Stimulated activated naive B cell treated with anti-CD40 and anti-IgM and Interleukin-4, amounts not matched to agents 10 μg/mL and 1 μg/mL and 100 μg/mL, for 72 hours (primary cell): Measurements from ENCODE around the gene CACNA2D3.

ENCODE experiments used
- ATAC-seq, 2 donors: fragments of 150-1000 bp; cut with Tn5 transposase; replicated peaks; 2 replicates each; pipeline ENCODE4 v1.10.0; 2021; ENCODE audit warnings: moderate library complexity in 1 of 2
- DNase-seq: peaks from one replicate; pipeline ENCODE4 v3.0.0; 2021
- H3K27ac Mint-ChIP-seq: one replicate; pipeline ENCODE4 v1.8.0; 2022; ENCODE audit warnings: mild to moderate bottlenecking, mixed read lengths
- H3K27me3 Mint-ChIP-seq, 2 donors: one replicate each; pipeline ENCODE4 v1.8.0; 2022; ENCODE audit warnings: mixed read lengths in 2 of 2
- H3K36me3 Mint-ChIP-seq, 2 donors: one replicate each; pipeline ENCODE4 v1.8.0; 2022; ENCODE audit warnings: mixed read lengths in 2 of 2, mild to moderate bottlenecking in 1 of 2
- H3K4me1 Mint-ChIP-seq, 2 donors: one replicate each; pipeline ENCODE4 v1.8.0; 2022; ENCODE audit warnings: mixed read lengths in 2 of 2, mild to moderate bottlenecking in 1 of 2
- H3K4me3 Mint-ChIP-seq, 2 donors: one replicate each; pipeline ENCODE4 v1.8.0; 2022; ENCODE audit warnings: mild to moderate bottlenecking in 2 of 2, mixed read lengths in 2 of 2, moderate library complexity in 1 of 2
- H3K9me3 Mint-ChIP-seq, 2 donors: one replicate each; pipeline ENCODE4 v1.8.0; 2022; ENCODE audit warnings: mixed read lengths in 2 of 2, mild to moderate bottlenecking in 1 of 2

The CACNA2D3 gene

DNA sequence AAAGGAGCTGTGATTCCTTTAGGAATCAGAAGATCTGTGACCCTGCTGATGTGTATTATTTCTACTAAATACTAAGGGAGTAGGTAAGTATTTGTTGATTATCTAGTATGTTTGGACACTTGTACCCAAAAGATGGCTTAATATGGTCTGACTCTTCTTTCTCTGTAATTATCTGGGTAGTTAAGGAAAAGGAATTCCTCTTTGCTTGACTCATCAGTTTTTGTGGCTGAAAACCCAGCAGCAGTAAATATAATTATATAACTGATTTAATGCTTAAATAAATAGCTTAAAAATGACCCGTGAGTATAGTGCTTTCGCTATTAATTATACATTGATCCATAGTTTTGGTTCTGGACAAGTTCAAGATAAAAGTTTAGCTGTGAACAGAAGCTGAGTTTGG is 649.7 kb downstream of the CACNA2D3 start:
- H3K4me1 Mint-ChIP-seq: no peaks in the 10 kb centered on the region
- H3K27me3 Mint-ChIP-seq: no peaks in the 10 kb centered on the region
- no peak overlapping the region for H3K27ac Mint-ChIP-seq
- no peaks in the 10 kb centered on the region for H3K36me3 Mint-ChIP-seq
- DNase-seq: no peak
- no peak overlapping the region for H3K4me3 Mint-ChIP-seq
- no peaks in the 10 kb centered on the region for H3K9me3 Mint-ChIP-seq
- ATAC-seq: no peak

DNA sequence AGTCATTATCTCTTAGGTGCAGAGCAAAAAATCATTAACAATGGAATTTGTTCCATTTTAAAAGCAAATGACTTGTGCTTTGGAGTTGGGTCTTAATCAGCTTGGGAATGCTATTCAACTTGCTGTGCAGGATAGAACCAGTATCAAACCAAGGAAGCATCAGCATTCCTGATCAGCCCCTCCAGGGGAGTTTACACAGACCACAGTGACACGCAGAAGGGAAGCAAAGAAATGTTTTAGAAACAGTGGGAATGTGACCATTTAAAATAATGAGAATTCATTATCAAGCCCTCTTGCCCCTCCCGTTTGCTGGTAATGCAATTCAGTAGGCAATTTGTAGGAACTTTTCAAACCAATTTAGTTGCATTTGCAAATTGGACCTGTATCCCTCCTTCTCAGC is 650.4 kb downstream of the CACNA2D3 start:
- DNase-seq (no peak), ATAC-seq (no peak)
- Mint-ChIP-seq H3K4me1 (no peaks in the 10 kb centered on the region), H3K36me3 (no peaks in the 10 kb centered on the region), H3K27me3 (no peaks in the 10 kb centered on the region), H3K4me3 (no peak overlapping the region), H3K9me3 (no peaks in the 10 kb centered on the region), H3K27ac (no peak overlapping the region)

DNA sequence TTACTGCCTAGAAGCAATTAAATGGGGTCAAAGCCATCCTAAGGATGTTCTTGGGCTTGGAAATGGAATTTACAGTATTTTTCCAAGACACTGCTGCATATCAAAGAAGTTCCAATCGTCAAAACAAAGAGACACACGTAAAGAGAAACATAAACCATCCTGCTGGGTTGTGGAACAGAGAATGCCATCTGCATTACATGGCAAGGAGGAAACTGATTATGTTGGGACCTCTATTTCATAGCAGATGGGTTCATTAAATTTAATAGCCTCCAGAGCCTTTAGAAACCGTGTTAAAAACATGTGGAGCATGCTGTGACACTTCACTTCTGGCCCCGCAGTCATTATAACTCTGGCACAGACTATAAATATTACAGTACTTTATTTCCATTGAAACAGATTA is 650.9 kb downstream of the CACNA2D3 start:
- no peak for DNase-seq
- Mint-ChIP-seq H3K36me3 (no peaks in the 10 kb centered on the region), H3K4me1 (no peaks in the 10 kb centered on the region), H3K9me3 (no peaks in the 10 kb centered on the region), H3K27me3 (no peaks in the 10 kb centered on the region), H3K27ac (no peak overlapping the region), H3K4me3 (no peak overlapping the region)
- ATAC-seq: no peak

DNA sequence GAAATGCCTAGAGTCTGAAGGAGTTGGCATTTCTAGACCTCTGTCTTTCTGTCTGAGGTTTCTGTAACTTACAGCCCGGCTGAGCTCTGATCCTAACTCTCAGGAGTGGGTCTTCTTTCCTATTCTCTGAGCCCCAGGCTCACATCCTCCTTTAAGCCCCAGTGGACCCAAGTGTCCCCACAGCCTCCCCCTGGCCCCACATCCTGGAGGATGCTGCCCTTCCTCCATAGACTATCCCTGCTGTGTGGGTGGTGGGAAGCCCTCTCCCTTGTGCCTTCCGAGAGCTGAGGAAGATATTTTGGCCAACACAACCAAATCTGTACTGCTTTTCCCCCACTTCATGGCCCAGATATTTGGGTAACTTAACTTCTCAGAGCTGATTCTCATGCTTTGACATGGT is 654.2 kb downstream of the CACNA2D3 start:
- no peaks in the 10 kb centered on the region for H3K9me3 Mint-ChIP-seq
- no peak overlapping the region for H3K4me3 Mint-ChIP-seq
- no peak overlapping the region for H3K27ac Mint-ChIP-seq
- no peaks in the 10 kb centered on the region for H3K27me3 Mint-ChIP-seq
- no peaks in the 10 kb centered on the region for H3K36me3 Mint-ChIP-seq
- H3K4me1 Mint-ChIP-seq: no peaks in the 10 kb centered on the region
- ATAC-seq (no peak), DNase-seq (no peak)

DNA sequence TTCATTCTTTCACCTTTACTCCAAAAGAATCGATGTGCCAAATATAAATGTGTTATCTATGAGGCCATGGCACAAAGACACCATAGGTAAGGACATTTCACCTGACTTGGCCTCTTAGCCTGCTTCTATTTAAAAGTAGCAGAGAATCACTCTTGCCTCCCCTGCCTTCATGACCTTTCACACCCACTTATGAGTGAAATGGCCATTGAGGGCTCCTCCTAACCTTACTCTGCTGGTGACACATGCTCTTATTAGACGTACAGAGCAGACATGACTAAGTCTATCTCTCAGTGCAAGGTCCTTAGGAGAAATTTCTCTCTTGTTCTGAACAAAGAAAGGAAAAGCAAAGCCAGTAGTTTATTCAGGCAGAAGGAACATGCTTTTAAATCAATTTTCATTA is 654.8 kb downstream of the CACNA2D3 start:
- Mint-ChIP-seq H3K27ac (no peak overlapping the region), H3K27me3 (no peaks in the 10 kb centered on the region), H3K36me3 (no peaks in the 10 kb centered on the region), H3K9me3 (no peaks in the 10 kb centered on the region), H3K4me3 (no peak overlapping the region), H3K4me1 (no peaks in the 10 kb centered on the region)
- no peak for DNase-seq
- ATAC-seq: no peak

DNA sequence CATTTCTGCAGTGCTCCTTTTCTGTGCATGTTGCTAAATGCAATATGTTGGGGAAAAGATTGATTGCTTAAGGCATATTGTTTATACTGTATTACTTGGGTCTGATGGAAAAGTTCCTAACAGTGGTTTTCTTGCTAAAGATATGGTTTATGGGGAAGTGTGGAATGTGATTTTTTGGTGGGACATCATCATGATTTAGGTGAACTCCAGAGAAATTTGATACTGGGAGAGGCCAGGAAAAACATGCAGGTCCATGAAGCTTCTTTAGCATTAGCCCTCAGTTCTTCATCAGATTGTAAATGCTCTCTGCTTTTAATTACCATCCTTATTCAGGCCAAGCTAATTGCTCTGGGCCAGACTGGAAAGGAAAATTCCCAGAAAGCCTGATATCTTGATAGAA is 658.0 kb downstream of the CACNA2D3 start:
- H3K9me3 Mint-ChIP-seq: no peaks in the 10 kb centered on the region
- no peaks in the 10 kb centered on the region for H3K4me1 Mint-ChIP-seq
- DNase-seq (no peak), ATAC-seq (no peak)
- no peaks in the 10 kb centered on the region for H3K36me3 Mint-ChIP-seq
- no peaks in the 10 kb centered on the region for H3K27me3 Mint-ChIP-seq
- H3K27ac Mint-ChIP-seq: no peak overlapping the region
- no peak overlapping the region for H3K4me3 Mint-ChIP-seq

DNA sequence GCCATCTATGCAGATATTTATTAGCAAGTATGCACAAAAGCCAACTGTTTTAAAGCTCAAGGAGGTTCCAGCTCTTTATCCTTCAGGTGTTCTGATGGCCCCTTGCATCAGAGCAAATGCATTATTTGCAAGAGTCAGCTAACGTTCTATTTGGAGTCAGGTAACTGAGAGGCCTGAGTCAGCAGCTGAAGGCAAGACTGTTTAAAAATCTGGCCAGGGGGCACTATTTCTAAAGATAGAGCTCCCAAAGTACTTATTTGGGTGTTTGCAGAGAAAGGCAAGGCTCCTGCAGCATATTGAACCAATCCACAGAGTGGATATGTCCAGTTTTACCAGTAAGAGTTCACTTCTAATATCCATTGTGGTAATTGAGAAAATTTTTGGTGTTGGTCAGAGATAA is 659.4 kb downstream of the CACNA2D3 start:
- Mint-ChIP-seq H3K4me1 (no peaks in the 10 kb centered on the region), H3K9me3 (no peaks in the 10 kb centered on the region), H3K4me3 (no peak overlapping the region), H3K36me3 (no peaks in the 10 kb centered on the region), H3K27ac (no peak overlapping the region), H3K27me3 (no peaks in the 10 kb centered on the region)
- ATAC-seq (no peak), DNase-seq (no peak)

DNA sequence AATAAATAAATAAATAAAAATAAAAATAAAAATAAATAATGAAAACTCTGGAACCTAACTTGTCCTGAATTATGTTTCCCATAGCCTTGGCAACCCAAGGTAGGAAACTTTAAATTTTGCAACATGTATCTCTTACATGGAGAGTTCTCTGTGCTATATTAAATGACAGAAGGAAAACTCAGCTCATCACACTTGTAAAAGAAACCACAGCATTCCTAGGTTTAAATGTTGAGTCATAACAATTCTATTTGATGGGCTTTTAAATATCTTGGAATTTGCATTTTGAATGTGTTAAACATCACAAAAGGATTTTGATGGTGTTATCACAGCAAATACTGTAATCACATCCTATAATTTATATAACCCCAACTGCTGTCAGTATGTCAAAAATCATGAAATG is 661.3 kb downstream of the CACNA2D3 start:
- peaks cover 0 to 3% of the 10 kb centered on the region in 2 donors for H3K9me3 Mint-ChIP-seq
- no peaks in the 10 kb centered on the region for H3K4me1 Mint-ChIP-seq
- no peak overlapping the region for H3K27ac Mint-ChIP-seq
- no peak overlapping the region for H3K4me3 Mint-ChIP-seq
- H3K36me3 Mint-ChIP-seq: no peaks in the 10 kb centered on the region
- no peaks in the 10 kb centered on the region for H3K27me3 Mint-ChIP-seq
- DNase-seq: no peak
- no peak for ATAC-seq

DNA sequence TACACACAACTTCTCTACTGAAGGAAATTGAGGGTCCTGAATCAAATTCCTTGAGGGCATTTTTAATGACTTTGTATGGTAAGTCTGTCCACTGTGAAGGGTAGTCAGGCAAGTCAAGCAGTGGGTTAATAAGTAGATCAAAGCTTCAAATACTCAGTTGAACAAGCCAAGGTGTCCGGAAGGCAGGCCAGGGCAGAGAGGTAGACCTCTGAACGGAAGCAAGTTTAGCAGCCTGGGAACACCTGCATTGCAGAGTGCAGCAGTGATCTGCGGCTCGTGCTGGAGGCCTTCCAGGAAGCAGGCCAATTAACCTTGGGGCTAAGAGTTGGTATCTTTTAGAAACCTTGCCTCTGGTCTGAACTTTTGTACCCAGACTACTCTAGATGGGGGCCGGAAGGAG is 661.7 kb downstream of the CACNA2D3 start:
- Mint-ChIP-seq H3K36me3 (no peaks in the 10 kb centered on the region), H3K9me3 (peaks cover 0 to 3% of the 10 kb centered on the region in 2 donors), H3K4me1 (no peaks in the 10 kb centered on the region), H3K27me3 (no peaks in the 10 kb centered on the region), H3K4me3 (no peak overlapping the region), H3K27ac (no peak overlapping the region)
- DNase-seq: no peak
- no peak for ATAC-seq

DNA sequence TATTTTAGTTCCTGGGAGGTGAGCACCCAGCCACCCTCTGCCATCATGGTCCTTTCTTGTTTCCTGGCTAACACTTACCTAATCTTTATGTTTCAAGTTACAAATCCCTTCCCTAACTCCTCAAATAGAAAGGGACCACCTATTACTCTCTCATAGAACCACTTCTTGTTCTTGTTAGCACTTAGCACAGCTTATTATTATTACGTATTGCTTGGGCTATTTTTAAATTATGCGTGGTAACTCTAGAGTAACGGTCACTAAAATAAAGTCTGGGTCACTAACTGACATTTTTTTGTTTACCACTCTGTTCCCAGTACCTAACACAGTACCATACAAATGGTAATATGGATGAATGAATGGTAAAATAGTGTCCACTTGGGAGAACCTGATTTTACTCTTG is 663.6 kb downstream of the CACNA2D3 start:
- Mint-ChIP-seq H3K9me3 (peaks cover 0 to 3% of the 10 kb centered on the region in 2 donors), H3K4me1 (no peaks in the 10 kb centered on the region), H3K27ac (no peak overlapping the region), H3K36me3 (no peaks in the 10 kb centered on the region), H3K4me3 (no peak overlapping the region), H3K27me3 (no peaks in the 10 kb centered on the region)
- DNase-seq (no peak), ATAC-seq (no peak)

DNA sequence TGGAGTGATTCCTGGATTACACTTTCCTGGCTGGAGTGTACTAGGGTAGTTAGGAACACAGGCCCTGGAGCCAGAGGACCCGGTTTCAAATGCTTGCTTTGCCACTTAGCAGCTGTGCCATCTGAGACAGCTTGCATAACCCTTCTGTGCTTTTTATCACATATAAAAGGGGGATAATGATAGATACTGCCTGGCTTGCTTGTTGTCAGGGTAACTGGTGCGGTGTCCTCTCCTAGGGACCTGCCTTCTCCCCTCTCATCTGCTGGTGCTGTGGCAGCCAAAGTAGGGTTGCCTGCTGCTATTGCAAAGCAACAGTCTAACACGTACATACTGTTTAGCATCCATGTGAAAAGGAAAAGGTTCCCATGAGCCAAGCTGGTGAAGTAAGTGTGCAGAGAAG is 667.7 kb downstream of the CACNA2D3 start:
- DNase-seq (no peak), ATAC-seq (no peak)
- H3K27ac Mint-ChIP-seq: no peak overlapping the region
- H3K27me3 Mint-ChIP-seq: no peaks in the 10 kb centered on the region
- H3K4me3 Mint-ChIP-seq: no peak overlapping the region
- peaks cover 0 to 4% of the 10 kb centered on the region in 2 donors for H3K9me3 Mint-ChIP-seq
- no peaks in the 10 kb centered on the region for H3K4me1 Mint-ChIP-seq
- H3K36me3 Mint-ChIP-seq: no peaks in the 10 kb centered on the region

DNA sequence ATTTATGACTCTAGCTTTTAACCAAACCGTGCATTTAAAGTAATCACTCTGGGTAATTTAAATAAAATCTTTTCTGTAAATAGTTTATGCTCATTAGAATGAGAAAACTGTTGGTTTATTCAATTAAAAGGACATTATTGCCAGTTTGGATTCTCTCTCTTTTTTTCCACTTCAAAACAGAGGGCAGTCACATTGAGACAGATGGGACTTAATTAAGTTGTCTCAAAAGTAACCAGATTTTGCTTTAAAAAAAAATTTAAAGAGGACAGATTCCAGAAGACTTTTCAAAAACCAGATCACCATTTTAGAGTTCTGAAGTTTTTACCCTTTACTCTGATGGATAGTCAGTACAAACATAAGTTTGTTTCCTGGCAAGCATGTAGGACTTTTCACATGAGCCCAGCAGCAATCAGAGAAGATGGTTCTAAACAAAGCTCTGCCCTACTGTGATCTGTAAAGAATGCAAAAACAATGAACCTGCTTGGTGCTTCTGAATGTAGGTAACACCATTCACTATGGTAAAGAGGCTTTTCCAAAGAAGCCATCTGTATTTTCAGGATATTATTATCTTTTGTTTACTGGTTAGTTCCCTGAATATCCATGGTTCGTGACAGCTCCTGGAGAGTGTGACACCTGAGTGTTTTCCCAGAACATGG is 669.3 kb downstream of the CACNA2D3 start:
- H3K36me3 Mint-ChIP-seq: no peaks in the 10 kb centered on the region
- H3K27ac Mint-ChIP-seq: no peak overlapping the region
- peaks cover 0 to 4% of the 10 kb centered on the region in 2 donors for H3K9me3 Mint-ChIP-seq
- no peak overlapping the region for H3K4me3 Mint-ChIP-seq
- no peaks in the 10 kb centered on the region for H3K4me1 Mint-ChIP-seq
- no peaks in the 10 kb centered on the region for H3K27me3 Mint-ChIP-seq
- ATAC-seq (no peak), DNase-seq (no peak)

DNA sequence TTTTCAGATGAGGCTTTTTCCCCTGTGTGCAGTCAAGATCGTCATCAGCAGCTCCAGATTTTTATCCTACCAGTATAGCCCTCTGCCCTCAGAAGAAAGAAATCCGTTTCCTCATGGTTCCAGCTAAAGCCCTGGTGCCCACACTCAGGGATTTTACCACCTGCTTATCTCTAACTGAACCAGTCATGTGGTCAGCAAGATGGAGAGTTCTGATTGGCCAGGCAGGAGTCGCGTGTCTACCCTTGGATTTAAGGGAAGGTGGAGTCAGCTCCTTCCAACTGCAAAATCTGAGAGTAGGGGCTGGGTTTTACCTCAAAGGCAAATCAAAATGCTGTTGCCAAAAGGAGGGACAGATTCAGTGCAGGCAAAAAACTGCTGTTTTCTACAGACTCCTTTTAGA is 670.2 kb downstream of the CACNA2D3 start:
- H3K9me3 Mint-ChIP-seq: peaks cover 0 to 4% of the 10 kb centered on the region in 2 donors
- H3K4me1 Mint-ChIP-seq: no peaks in the 10 kb centered on the region
- H3K36me3 Mint-ChIP-seq: no peaks in the 10 kb centered on the region
- no peak overlapping the region for H3K27ac Mint-ChIP-seq
- H3K27me3 Mint-ChIP-seq: no peaks in the 10 kb centered on the region
- no peak overlapping the region for H3K4me3 Mint-ChIP-seq
- no peak for ATAC-seq
- no peak for DNase-seq

DNA sequence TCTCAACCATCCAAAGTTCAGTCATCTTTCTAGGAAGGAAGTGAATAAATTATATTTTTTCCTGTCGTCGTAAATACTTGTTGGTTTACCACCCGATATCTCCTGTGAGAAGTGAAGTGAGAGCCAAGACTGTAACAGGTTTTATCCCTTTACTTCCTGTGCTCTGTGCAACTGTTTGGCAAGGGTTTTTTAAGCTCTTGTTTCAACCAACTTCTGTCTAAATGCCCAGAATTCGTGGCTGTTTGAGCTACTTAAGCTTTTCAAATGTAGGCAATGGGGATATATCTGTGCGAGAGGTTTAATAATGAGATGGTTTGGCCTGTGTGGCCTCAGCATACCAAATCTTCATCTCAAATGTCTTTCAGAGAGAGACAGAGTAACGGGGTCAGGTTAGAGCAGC is 670.8 kb downstream of the CACNA2D3 start:
- H3K27ac Mint-ChIP-seq: no peak overlapping the region
- no peaks in the 10 kb centered on the region for H3K36me3 Mint-ChIP-seq
- H3K27me3 Mint-ChIP-seq: no peaks in the 10 kb centered on the region
- peaks cover 0 to 1% of the 10 kb centered on the region in 2 donors for H3K9me3 Mint-ChIP-seq
- no peak for ATAC-seq
- H3K4me3 Mint-ChIP-seq: no peak overlapping the region
- no peaks in the 10 kb centered on the region for H3K4me1 Mint-ChIP-seq
- no peak for DNase-seq

DNA sequence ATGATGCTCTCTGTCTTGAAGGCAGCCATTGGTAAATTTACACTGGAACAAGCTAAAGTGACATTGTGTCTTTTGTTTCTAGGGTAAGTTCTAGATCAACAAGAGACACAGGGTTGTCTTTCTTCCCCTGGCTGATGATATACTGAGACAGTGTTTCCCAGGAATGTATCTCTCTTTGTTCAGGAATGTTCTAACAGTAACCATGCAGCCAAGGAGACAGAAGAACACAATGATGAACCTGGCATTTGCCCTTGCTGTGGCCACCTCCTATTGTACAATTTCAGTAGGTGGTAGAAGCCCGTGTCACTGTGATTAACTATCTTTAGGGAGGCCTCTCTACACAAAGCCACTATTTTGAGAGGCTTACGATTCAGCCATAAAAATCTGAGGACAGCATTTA is 674.8 kb downstream of the CACNA2D3 start:
- Mint-ChIP-seq H3K27me3 (no peaks in the 10 kb centered on the region), H3K36me3 (no peaks in the 10 kb centered on the region), H3K4me1 (no peaks in the 10 kb centered on the region), H3K27ac (no peak overlapping the region), H3K4me3 (no peak overlapping the region), H3K9me3 (peaks cover 0 to 3% of the 10 kb centered on the region in 2 donors)
- DNase-seq (no peak), ATAC-seq (no peak)

DNA sequence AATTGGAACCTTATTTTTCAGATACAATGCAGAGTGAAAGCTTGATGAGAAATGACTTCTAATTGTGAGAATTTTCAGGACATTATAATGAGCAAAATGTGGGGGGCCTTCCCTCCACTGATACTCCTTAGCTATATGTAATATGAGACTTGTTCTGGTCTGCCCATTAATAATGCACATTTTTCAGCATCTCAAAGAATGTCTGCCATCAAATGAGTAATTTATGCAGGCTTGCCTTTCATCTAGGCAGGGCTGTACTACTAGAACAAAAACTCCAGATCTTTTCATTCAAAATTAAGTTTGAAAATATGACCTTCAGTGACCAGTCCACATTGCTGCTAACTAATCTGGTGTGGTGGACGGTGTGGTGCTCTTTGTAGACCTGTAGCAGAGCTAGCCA is 678.1 kb downstream of the CACNA2D3 start:
- Mint-ChIP-seq H3K36me3 (no peaks in the 10 kb centered on the region), H3K27me3 (no peaks in the 10 kb centered on the region), H3K9me3 (peaks cover 0 to 6% of the 10 kb centered on the region in 2 donors), H3K4me3 (no peak overlapping the region), H3K27ac (no peak overlapping the region), H3K4me1 (no peaks in the 10 kb centered on the region)
- ATAC-seq (no peak), DNase-seq (no peak)
